Measurements from ENCODE around the gene MMP17.

MMP17 gene

GRCh38 chr12:131864469-131864868 is 36.3 kb downstream of the MMP17 start:
- no peak overlapping the region for H3K27ac ChIP-seq (ENCODE audit: low read length, poor library complexity, severe bottlenecking)
- H3K14ac ChIP-seq (ENCODE audit: low read length in 2 of 2), result no peak overlapping the region
- H2AFZ ChIP-seq (ENCODE audit: low read depth, low read length), result no peak overlapping the region
- no peak for DNase-seq
- no peak overlapping the region for H3K23ac ChIP-seq (ENCODE audit: low read length in 2 of 2)
- H3K9ac ChIP-seq (ENCODE audit: low read length), result no peak overlapping the region
- H3K18ac ChIP-seq (ENCODE audit: low read depth in 1 of 2, low read length in 2 of 2), result no peak overlapping the region
- no peak overlapping the region for H2BK15ac ChIP-seq (ENCODE audit: low read depth, poor library complexity, severe bottlenecking)
- H3K4ac ChIP-seq (ENCODE audit: low read depth in 1 of 2, low read length in 2 of 2), result no peak overlapping the region
- no peak overlapping the region for H2BK5ac ChIP-seq (ENCODE audit: low read depth, low read length, poor library complexity, severe bottlenecking)
- no peak overlapping the region for H4K91ac ChIP-seq (ENCODE audit: low read length)
- H3K4me1 ChIP-seq (ENCODE audit: control insufficient read depth, insufficient read depth, low read depth, low read length), result peaks cover 38% of the 10 kb centered on the region
- H3K4me3 ChIP-seq (ENCODE audit: insufficient read depth in 1 of 2, low read depth in 1 of 2, low read length in 2 of 2), result no peak overlapping the region
- 92% methylated on average over 7 of the region's 8 CpGs for WGBS
- no peaks in the 10 kb centered on the region for H3K9me3 ChIP-seq (ENCODE audit: control insufficient read depth, low read length)
- no peak overlapping the region for H4K8ac ChIP-seq (ENCODE audit: low read length)
- H3K4me2 ChIP-seq (ENCODE audit: low read length, poor library complexity, severe bottlenecking), result no peak overlapping the region
- no peak overlapping the region for H2BK120ac ChIP-seq (ENCODE audit: low read depth, low read length)
- no peaks in the 10 kb centered on the region for H3K27me3 ChIP-seq (ENCODE audit: control insufficient read depth in 1 of 2, insufficient read depth in 1 of 2, low read length in 2 of 2)
- H2BK12ac ChIP-seq (ENCODE audit: low read length in 2 of 2), result no peak overlapping the region
- H3K79me1 ChIP-seq (replicated peaks; ENCODE audit: low read length, poor library complexity, severe bottlenecking), result no peaks in the 10 kb centered on the region
- H3K36me3 ChIP-seq (ENCODE audit: control insufficient read depth in 1 of 2, insufficient read depth in 2 of 2, low read depth in 1 of 2, low read length in 2 of 2), result no peaks in the 10 kb centered on the region
- no peak overlapping the region for H2AK5ac ChIP-seq (ENCODE audit: low read length, severe bottlenecking)

- Histone ChIP-seq H2AFZ (ENCODE audit: low read depth, low read length) (no peak overlapping the region), H2BK15ac (ENCODE audit: low read depth, poor library complexity, severe bottlenecking) (no peak overlapping the region), H3K4me3 (ENCODE audit: insufficient read depth in 1 of 2, low read depth in 1 of 2, low read length in 2 of 2) (no peak overlapping the region), H2BK12ac (ENCODE audit: low read length in 2 of 2) (no peak overlapping the region), H3K9ac (ENCODE audit: low read length) (no peak overlapping the region), H2BK5ac (ENCODE audit: low read depth, low read length, poor library complexity, severe bottlenecking) (peak overlapping the region; percentile 12), H3K36me3 (ENCODE audit: control insufficient read depth in 1 of 2, insufficient read depth in 2 of 2, low read depth in 1 of 2, low read length in 2 of 2) (no peaks in the 10 kb centered on the region), H2AK5ac (ENCODE audit: low read length, severe bottlenecking) (no peak overlapping the region), H2BK120ac (ENCODE audit: low read depth, low read length) (no peak overlapping the region), H4K8ac (ENCODE audit: low read length) (no peak overlapping the region), H3K14ac (ENCODE audit: low read length in 2 of 2) (no peak overlapping the region), H3K18ac (ENCODE audit: low read depth in 1 of 2, low read length in 2 of 2) (no peak overlapping the region), H3K23ac (ENCODE audit: low read length in 2 of 2) (no peak overlapping the region), H3K27ac (ENCODE audit: low read length, poor library complexity, severe bottlenecking) (peak overlapping the region; percentile 19), H3K9me3 (ENCODE audit: control insufficient read depth, low read length) (no peaks in the 10 kb centered on the region), H3K27me3 (ENCODE audit: control insufficient read depth in 1 of 2, insufficient read depth in 1 of 2, low read length in 2 of 2) (no peaks in the 10 kb centered on the region), H4K91ac (ENCODE audit: low read length) (no peak overlapping the region), H3K79me1 (replicated peaks; ENCODE audit: low read length, poor library complexity, severe bottlenecking) (no peaks in the 10 kb centered on the region), H3K4me1 (ENCODE audit: control insufficient read depth, insufficient read depth, low read depth, low read length) (peaks cover 43% of the 10 kb centered on the region), H3K4me2 (ENCODE audit: low read length, poor library complexity, severe bottlenecking) (no peak overlapping the region), H3K4ac (ENCODE audit: low read depth in 1 of 2, low read length in 2 of 2) (no peak overlapping the region)
- WGBS, result 75% methylated on average over 19 of the region's 20 CpGs
- DNase-seq, result peak; percentile 52
These were observed 37.1 kb downstream of the MMP17 start for GRCh38 chr12:131865180-131865875.

- Histone ChIP-seq H3K79me1 (replicated peaks; ENCODE audit: low read length, poor library complexity, severe bottlenecking) (no peaks in the 10 kb centered on the region), H2BK120ac (ENCODE audit: low read depth, low read length) (no peak overlapping the region), H3K27ac (ENCODE audit: low read length, poor library complexity, severe bottlenecking) (no peak overlapping the region), H3K4me3 (ENCODE audit: insufficient read depth in 1 of 2, low read depth in 1 of 2, low read length in 2 of 2) (no peak overlapping the region), H3K23ac (ENCODE audit: low read length in 2 of 2) (no peak overlapping the region), H3K36me3 (ENCODE audit: control insufficient read depth in 1 of 2, insufficient read depth in 2 of 2, low read depth in 1 of 2, low read length in 2 of 2) (no peaks in the 10 kb centered on the region), H3K9me3 (ENCODE audit: control insufficient read depth, low read length) (no peaks in the 10 kb centered on the region), H4K91ac (ENCODE audit: low read length) (no peak overlapping the region), H2AK5ac (ENCODE audit: low read length, severe bottlenecking) (peak overlapping the region; percentile 1), H4K8ac (ENCODE audit: low read length) (no peak overlapping the region), H3K27me3 (ENCODE audit: control insufficient read depth in 1 of 2, insufficient read depth in 1 of 2, low read length in 2 of 2) (no peaks in the 10 kb centered on the region), H2AFZ (ENCODE audit: low read depth, low read length) (no peak overlapping the region), H3K4me1 (ENCODE audit: control insufficient read depth, insufficient read depth, low read depth, low read length) (peaks cover 44% of the 10 kb centered on the region), H3K4ac (ENCODE audit: low read depth in 1 of 2, low read length in 2 of 2) (no peak overlapping the region), H3K14ac (ENCODE audit: low read length in 2 of 2) (no peak overlapping the region), H3K4me2 (ENCODE audit: low read length, poor library complexity, severe bottlenecking) (no peak overlapping the region), H2BK12ac (ENCODE audit: low read length in 2 of 2) (no peak overlapping the region), H3K18ac (ENCODE audit: low read depth in 1 of 2, low read length in 2 of 2) (no peak overlapping the region), H2BK15ac (ENCODE audit: low read depth, poor library complexity, severe bottlenecking) (no peak overlapping the region), H2BK5ac (ENCODE audit: low read depth, low read length, poor library complexity, severe bottlenecking) (no peak overlapping the region), H3K9ac (ENCODE audit: low read length) (no peak overlapping the region)
- 96% methylated on average over 10 of the region's 10 CpGs for WGBS
- no peak for DNase-seq
These were observed 39.3 kb downstream of the MMP17 start for GRCh38 chr12:131867471-131867870.

DNA sequence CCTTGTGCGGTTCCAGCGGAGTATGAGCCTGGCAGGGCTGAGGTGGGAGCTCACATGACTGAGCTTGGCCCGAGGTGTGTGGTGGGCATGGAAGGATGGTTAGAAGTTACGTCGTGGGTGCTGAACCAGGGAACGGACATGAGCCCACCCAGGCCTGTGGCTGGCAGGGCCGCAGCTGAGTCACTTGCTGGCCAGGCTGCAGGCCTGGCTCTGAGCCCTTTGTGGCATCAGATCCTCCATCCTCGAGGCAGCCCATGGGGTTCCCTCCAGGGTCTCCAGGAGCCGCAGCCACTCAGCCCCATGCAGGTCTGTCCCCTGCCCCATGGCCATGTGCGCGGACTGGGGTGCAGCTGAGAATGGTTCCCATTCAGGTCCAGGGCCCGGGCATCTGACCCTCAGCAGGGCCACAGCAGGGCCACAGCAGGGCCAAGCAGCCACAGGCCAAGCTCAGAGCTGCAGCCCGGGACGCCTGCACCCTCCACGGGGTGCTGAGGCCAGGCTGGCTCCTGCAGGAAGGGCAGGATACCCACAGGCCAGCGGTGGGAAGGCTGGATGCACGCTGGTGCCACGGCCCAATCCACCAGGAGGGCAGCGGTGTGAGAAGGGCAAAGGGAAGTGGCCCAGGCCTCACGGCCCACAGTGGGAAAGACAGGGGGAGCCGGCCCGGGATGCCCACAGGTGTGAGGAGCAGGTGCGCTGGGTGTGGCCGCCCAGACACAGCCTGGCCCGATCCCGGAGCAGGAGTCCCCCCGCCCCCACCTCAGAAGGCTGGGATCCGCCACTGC is 39.9 kb downstream of the MMP17 start:
- no peak for DNase-seq
- H2BK15ac ChIP-seq (ENCODE audit: low read depth, poor library complexity, severe bottlenecking), result no peak overlapping the region
- no peak overlapping the region for H3K4me3 ChIP-seq (ENCODE audit: insufficient read depth in 1 of 2, low read depth in 1 of 2, low read length in 2 of 2)
- no peak overlapping the region for H3K9ac ChIP-seq (ENCODE audit: low read length)
- no peak overlapping the region for H2BK120ac ChIP-seq (ENCODE audit: low read depth, low read length)
- peak overlapping the region in 1 of 2 experiments; percentile 7 for H3K14ac ChIP-seq (ENCODE audit: low read length in 2 of 2)
- WGBS, result 94% methylated on average over 28 of the region's 28 CpGs
- no peaks in the 10 kb centered on the region for H3K79me1 ChIP-seq (replicated peaks; ENCODE audit: low read length, poor library complexity, severe bottlenecking)
- H3K18ac ChIP-seq (ENCODE audit: low read depth in 1 of 2, low read length in 2 of 2), result no peak overlapping the region
- H3K23ac ChIP-seq (ENCODE audit: low read length in 2 of 2), result no peak overlapping the region
- no peak overlapping the region for H3K27ac ChIP-seq (ENCODE audit: low read length, poor library complexity, severe bottlenecking)
- H4K91ac ChIP-seq (ENCODE audit: low read length), result peak overlapping the region; percentile 34
- no peaks in the 10 kb centered on the region for H3K36me3 ChIP-seq (ENCODE audit: control insufficient read depth in 1 of 2, insufficient read depth in 2 of 2, low read depth in 1 of 2, low read length in 2 of 2)
- H2AFZ ChIP-seq (ENCODE audit: low read depth, low read length), result no peak overlapping the region
- no peak overlapping the region for H3K4ac ChIP-seq (ENCODE audit: low read depth in 1 of 2, low read length in 2 of 2)
- H4K8ac ChIP-seq (ENCODE audit: low read length), result no peak overlapping the region
- no peaks in the 10 kb centered on the region for H3K9me3 ChIP-seq (ENCODE audit: control insufficient read depth, low read length)
- H3K27me3 ChIP-seq (ENCODE audit: control insufficient read depth in 1 of 2, insufficient read depth in 1 of 2, low read length in 2 of 2), result no peaks in the 10 kb centered on the region
- H2BK5ac ChIP-seq (ENCODE audit: low read depth, low read length, poor library complexity, severe bottlenecking), result no peak overlapping the region
- peak overlapping the region in 1 of 2 experiments; percentile 49 for H2BK12ac ChIP-seq (ENCODE audit: low read length in 2 of 2)
- H3K4me1 ChIP-seq (ENCODE audit: control insufficient read depth, insufficient read depth, low read depth, low read length), result peaks cover 40% of the 10 kb centered on the region
- peak overlapping the region; percentile 1 for H2AK5ac ChIP-seq (ENCODE audit: low read length, severe bottlenecking)
- H3K4me2 ChIP-seq (ENCODE audit: low read length, poor library complexity, severe bottlenecking), result no peak overlapping the region
